Activated CD4-positive, alpha-beta T cell treated with anti-CD3 and anti-CD28 coated beads for 36 hours (primary cell): Measurements from ENCODE around the gene PAPOLA. TPM values are rescaled to one million over a fixed set of nuclear protein-coding genes. Genes with fewer than 3 reads are reported as not detected.

Experiments
- ATAC-seq: fragments of 200-7000 bp; cut with Tn5 transposase; one replicate; pipeline ENCODE4 v1.10.0; 2021; ENCODE audit warnings: mild to moderate bottlenecking, moderate library complexity
- CTCF ChIA-PET: fragments of 350-600 bp; sonication (Branson Sonifier 250); formaldehyde crosslinking; loops from one replicate; lab custom pipeline; 2021; ENCODE audit warnings: antibody characterized with exemption; lab: Charles Lee
- POLR2A ChIA-PET: fragments of 350-600 bp; sonication (Branson Sonifier 250); formaldehyde crosslinking; loops from one replicate; lab custom pipeline; 2021; ENCODE audit warnings: antibody characterized with exemption, inconsistent platforms; lab: Charles Lee
- DNase-seq: peaks from one replicate; pipeline ENCODE4 v3.0.0-alpha.2; 2020
- H3K27ac Mint-ChIP-seq: one replicate; pipeline ENCODE4 v1.8.0; 2021; ENCODE audit warnings: mixed read lengths
- H3K27me3 Mint-ChIP-seq: one replicate; pipeline ENCODE4 v1.8.0; 2021; ENCODE audit warnings: mixed read lengths
- H3K36me3 Mint-ChIP-seq: one replicate; pipeline ENCODE4 v1.8.0; 2021; ENCODE audit warnings: low read depth, mixed read lengths
- H3K4me1 Mint-ChIP-seq: one replicate; pipeline ENCODE4 v1.8.0; 2021; ENCODE audit warnings: mixed read lengths
- H3K4me3 Mint-ChIP-seq: one replicate; pipeline ENCODE4 v1.8.0; 2021; ENCODE audit warnings: mild to moderate bottlenecking, moderate library complexity, mixed read lengths
- H3K9me3 Mint-ChIP-seq: one replicate; pipeline ENCODE4 v1.8.0; 2021; ENCODE audit warnings: low read depth, mixed read lengths
- intact Hi-C, 2 experiments: fragments of 100-400 bp; cut with DNase I in 1 of 2; cut with micrococcal nuclease in 1 of 2; formaldehyde crosslinking; loops; one replicate each; pipeline versions ENCODE4 v1.14.2 to v1.15.1; 2022 to 2024; cut with DNase I, micrococcal nuclease
- total RNA-seq, 2 experiments: library from RNA; stranded (reverse); gene quantifications; one replicate each; pipeline ENCODE4 v1.2.3, GENCODE V29; 2021

PAPOLA gene
- total RNA-seq, 2 experiments from 2014 or later, result 190 to 205 TPM

GRCh38 chr14:96579855-96580254 lies 77.7 kb downstream of the PAPOLA start:
- no peaks in the 10 kb centered on the region for H3K9me3 Mint-ChIP-seq
- POLR2A ChIA-PET, result no interaction called here
- CTCF ChIA-PET, result interaction anchor here (0.6 to 1.1 kb wide), 2 partner anchors 13 to 374 kb away, joined by 3 read pairs; no protein-coding TSS in a partner anchor
- DNase-seq, result no peak
- H3K36me3 Mint-ChIP-seq, result no peaks in the 10 kb centered on the region
- H3K4me1 Mint-ChIP-seq, result peaks cover 11% of the 10 kb centered on the region
- H3K27me3 Mint-ChIP-seq, result peaks cover 6% of the 10 kb centered on the region
- no peak overlapping the region for H3K27ac Mint-ChIP-seq
- intact Hi-C loops, result loop anchor here in 1 of 2 experiments (5.0 kb wide), 1 partner anchor 162 kb away; no protein-coding TSS in a partner anchor
- ATAC-seq, result no peak
- no peak overlapping the region for H3K4me3 Mint-ChIP-seq

- H3K27ac Mint-ChIP-seq, result no peak overlapping the region
- ATAC-seq, result no peak
- no peaks in the 10 kb centered on the region for H3K36me3 Mint-ChIP-seq
- intact Hi-C loops, result loop anchor here in 1 of 2 experiments (5.0 kb wide), 1 partner anchor 162 kb away; no protein-coding TSS in a partner anchor
- H3K27me3 Mint-ChIP-seq, result peaks cover 11% of the 10 kb centered on the region
- no peak overlapping the region for H3K4me3 Mint-ChIP-seq
- H3K9me3 Mint-ChIP-seq, result no peaks in the 10 kb centered on the region
- no peak for DNase-seq
- ChIA-PET CTCF (interaction anchor here (0.6 to 1.1 kb wide), 2 partner anchors 12 to 374 kb away, joined by 3 read pairs; no protein-coding TSS in a partner anchor), POLR2A (no interaction called here)
- peaks cover 8% of the 10 kb centered on the region for H3K4me1 Mint-ChIP-seq
These were observed 78.4 kb downstream of the PAPOLA start for GRCh38 chr14:96580566-96580965.

- H3K4me3 Mint-ChIP-seq, result no peak overlapping the region
- H3K9me3 Mint-ChIP-seq, result no peaks in the 10 kb centered on the region
- peaks cover 12% of the 10 kb centered on the region for H3K27me3 Mint-ChIP-seq
- peaks cover 6% of the 10 kb centered on the region for H3K4me1 Mint-ChIP-seq
- POLR2A ChIA-PET, result no interaction called here
- no peak for DNase-seq
- no peak overlapping the region for H3K27ac Mint-ChIP-seq
- no peak for ATAC-seq
- H3K36me3 Mint-ChIP-seq, result no peaks in the 10 kb centered on the region
- intact Hi-C loops, result loop anchor here in 1 of 2 experiments (5.0 kb wide), 1 partner anchor 161 kb away; no protein-coding TSS in a partner anchor
- CTCF ChIA-PET, result no interaction called here
These were observed 78.8 kb downstream of the PAPOLA start for GRCh38 chr14:96581026-96581425.

- POLR2A ChIA-PET, result no interaction called here
- CTCF ChIA-PET, result no interaction called here
- intact Hi-C loops, result loop anchor here in 1 of 2 experiments (5.0 kb wide), 1 partner anchor 160 kb away; no protein-coding TSS in a partner anchor
These were observed 79.7 kb downstream of the PAPOLA start for GRCh38 chr14:96581902-96582301.

GRCh38 chr14:96582411-96582961 lies 80.3 kb downstream of the PAPOLA start:
- Mint-ChIP-seq H3K4me3 (no peak overlapping the region), H3K4me1 (no peaks in the 10 kb centered on the region), H3K27ac (no peak overlapping the region), H3K9me3 (no peaks in the 10 kb centered on the region), H3K27me3 (peaks cover 12% of the 10 kb centered on the region), H3K36me3 (no peaks in the 10 kb centered on the region)
- no peak for ATAC-seq
- CTCF ChIA-PET, result interaction anchor here (1.2 kb wide), 1 partner anchor 159 kb away, joined by 4 read pairs; no protein-coding TSS in a partner anchor
- intact Hi-C loops, result loop anchor here in 1 of 2 experiments (5.0 kb wide), 1 partner anchor 160 kb away; no protein-coding TSS in a partner anchor
- no peak for DNase-seq
- POLR2A ChIA-PET, result no interaction called here

More at GRCh38 chr14:96581902-96582301, 79.7 kb downstream of the PAPOLA start:
- H3K27me3 Mint-ChIP-seq, result peaks cover 12% of the 10 kb centered on the region
- H3K4me1 Mint-ChIP-seq, result peaks cover under 1% of the 10 kb centered on the region
- no peak for DNase-seq
- H3K27ac Mint-ChIP-seq, result no peak overlapping the region
- H3K36me3 Mint-ChIP-seq, result no peaks in the 10 kb centered on the region
- H3K9me3 Mint-ChIP-seq, result no peaks in the 10 kb centered on the region
- no peak overlapping the region for H3K4me3 Mint-ChIP-seq
- ATAC-seq, result no peak

- H3K27me3 Mint-ChIP-seq, result peaks cover 12% of the 10 kb centered on the region
- POLR2A ChIA-PET, result no interaction called here
- no peak for DNase-seq
- H3K9me3 Mint-ChIP-seq, result no peaks in the 10 kb centered on the region
- no peaks in the 10 kb centered on the region for H3K36me3 Mint-ChIP-seq
- intact Hi-C loops, result loop anchor here in 1 of 2 experiments (5.0 kb wide), 1 partner anchor 159 kb away; no protein-coding TSS in a partner anchor
- H3K4me3 Mint-ChIP-seq, result no peak overlapping the region
- no peak overlapping the region for H3K27ac Mint-ChIP-seq
- no peak for ATAC-seq
- CTCF ChIA-PET, result interaction anchor here (0.6 to 1.2 kb wide), 2 partner anchors 151 to 159 kb away, joined by 4 read pairs; no protein-coding TSS in a partner anchor
- H3K4me1 Mint-ChIP-seq, result no peaks in the 10 kb centered on the region
These were observed 80.8 kb downstream of the PAPOLA start for GRCh38 chr14:96582995-96583394.

- ChIA-PET CTCF (interaction anchor here (0.6 to 1.2 kb wide), 3 partner anchors 17 to 158 kb away, joined by 3 to 4 read pairs (median 4); no protein-coding TSS in a partner anchor), POLR2A (no interaction called here)
- Mint-ChIP-seq H3K27me3 (peaks cover 12% of the 10 kb centered on the region), H3K4me3 (no peak overlapping the region), H3K4me1 (no peaks in the 10 kb centered on the region), H3K36me3 (no peaks in the 10 kb centered on the region), H3K27ac (no peak overlapping the region), H3K9me3 (no peaks in the 10 kb centered on the region)
- no peak for DNase-seq
- no peak for ATAC-seq
- intact Hi-C loops, result loop anchor here (1.0 to 5.0 kb wide), 3 partner anchors 83 to 159 kb away; no protein-coding TSS in a partner anchor
These were observed 81.4 kb downstream of the PAPOLA start for GRCh38 chr14:96583569-96584041.

- Mint-ChIP-seq H3K4me1 (no peaks in the 10 kb centered on the region), H3K27me3 (peaks cover 12% of the 10 kb centered on the region), H3K36me3 (no peaks in the 10 kb centered on the region), H3K9me3 (no peaks in the 10 kb centered on the region), H3K4me3 (no peak overlapping the region), H3K27ac (no peak overlapping the region)
- DNase-seq (peak; percentile 63), ATAC-seq (peak; percentile 79)
- ChIA-PET CTCF (interaction anchor here (0.7 to 1.2 kb wide), 2 partner anchors 17 to 156 kb away, joined by 3 read pairs; no protein-coding TSS in a partner anchor), POLR2A (no interaction called here)
- intact Hi-C loops, result loop anchor here (1.0 to 5.0 kb wide), 3 partner anchors 82 to 158 kb away; no protein-coding TSS in a partner anchor
These were observed 82.2 kb downstream of the PAPOLA start for GRCh38 chr14:96584199-96584906.

GRCh38 chr14:96584907-96585671 lies 82.9 kb downstream of the PAPOLA start:
- no peaks in the 10 kb centered on the region for H3K9me3 Mint-ChIP-seq
- H3K27ac Mint-ChIP-seq, result no peak overlapping the region

GRCh38 chr14:96585672-96586013 lies 83.5 kb downstream of the PAPOLA start:
- ATAC-seq (no peak), DNase-seq (no peak)
- H3K27me3 Mint-ChIP-seq, result peaks cover 12% of the 10 kb centered on the region
- POLR2A ChIA-PET, result no interaction called here
- H3K4me3 Mint-ChIP-seq, result no peak overlapping the region
- H3K27ac Mint-ChIP-seq, result no peak overlapping the region
- intact Hi-C loops, result no loop called here
- H3K36me3 Mint-ChIP-seq, result no peaks in the 10 kb centered on the region
- no peaks in the 10 kb centered on the region for H3K4me1 Mint-ChIP-seq
- CTCF ChIA-PET, result interaction anchor here (1.4 kb wide), 1 partner anchor 156 kb away, joined by 4 read pairs; no protein-coding TSS in a partner anchor
- H3K9me3 Mint-ChIP-seq, result no peaks in the 10 kb centered on the region

More at GRCh38 chr14:96584907-96585671, 82.9 kb downstream of the PAPOLA start:
- POLR2A ChIA-PET, result no interaction called here
- CTCF ChIA-PET, result interaction anchor here (1.2 kb wide), 1 partner anchor 155 kb away, joined by 3 read pairs; no protein-coding TSS in a partner anchor
- Mint-ChIP-seq H3K4me3 (no peak overlapping the region), H3K4me1 (no peaks in the 10 kb centered on the region), H3K36me3 (no peaks in the 10 kb centered on the region), H3K27me3 (peaks cover 12% of the 10 kb centered on the region)
- intact Hi-C loops, result loop anchor here (1.0 to 5.0 kb wide), 3 partner anchors 81 to 157 kb away; no protein-coding TSS in a partner anchor
- no peak for ATAC-seq
- DNase-seq, result no peak
